Measurements from ENCODE around the gene KIFBP. TPM values are rescaled to one million over a fixed set of nuclear protein-coding genes. Genes with fewer than 3 reads are reported as not detected.
A peak's percentile ranks its signal among the peaks of the same experiment; 100 is the strongest.

The KIFBP gene
- total and polyA plus RNA-seq, 9 of the 15 experiments (the other 6 are each of a cell fraction or from before 2014, with no cell fraction given), result 5.6 to 23.2 (median 14.8) TPM

DNA sequence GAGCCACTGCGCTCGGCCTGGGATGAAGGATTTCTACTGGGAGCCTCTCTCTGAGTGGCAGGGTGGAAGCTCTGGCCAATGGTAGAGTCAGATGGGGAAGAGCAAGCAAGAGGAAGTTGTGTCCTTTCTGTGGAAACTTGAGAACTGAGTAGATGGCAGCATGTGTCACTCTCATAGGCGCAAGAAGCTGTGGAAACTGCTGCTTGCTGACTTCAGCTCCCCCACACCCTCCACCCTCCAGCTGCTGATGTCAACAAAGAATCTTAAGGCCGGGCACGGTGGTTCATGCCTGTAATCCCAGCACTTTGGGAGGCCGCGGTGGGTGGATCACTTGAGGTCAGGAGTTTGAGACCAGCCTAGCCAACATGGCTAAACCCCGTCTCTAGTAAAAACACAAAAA is 59.5 kb downstream of the KIFBP start:
- peak; percentile 74 to 79 for TF ChIP-seq FOXK2 (conservative IDR thresholded peaks at IDR 0.05 in 1 of 2, IDR thresholded peaks at IDR 0.05 in 1 of 2; ENCODE audit: low read depth in 2 of 2)
- TF ChIP-seq, protein P1, sequence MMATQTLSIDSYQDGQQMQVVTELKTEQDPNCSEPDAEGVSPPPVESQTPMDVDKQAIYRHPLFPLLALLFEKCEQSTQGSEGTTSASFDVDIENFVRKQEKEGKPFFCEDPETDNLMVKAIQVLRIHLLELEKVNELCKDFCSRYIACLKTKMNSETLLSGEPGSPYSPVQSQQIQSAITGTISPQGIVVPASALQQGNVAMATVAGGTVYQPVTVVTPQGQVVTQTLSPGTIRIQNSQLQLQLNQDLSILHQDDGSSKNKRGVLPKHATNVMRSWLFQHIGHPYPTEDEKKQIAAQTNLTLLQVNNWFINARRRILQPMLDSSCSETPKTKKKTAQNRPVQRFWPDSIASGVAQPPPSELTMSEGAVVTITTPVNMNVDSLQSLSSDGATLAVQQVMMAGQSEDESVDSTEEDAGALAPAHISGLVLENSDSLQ (IDR thresholded peaks at IDR 0.05), result peak; percentile 73
- peak; percentile 34 to 42; a peak in 2 of 4 replicates for TF ChIP-seq NRF1 (conservative IDR thresholded peaks at IDR 0.05 in 1 of 2, IDR thresholded peaks at IDR 0.05 in 1 of 2)
- TF ChIP-seq, protein P2, sequence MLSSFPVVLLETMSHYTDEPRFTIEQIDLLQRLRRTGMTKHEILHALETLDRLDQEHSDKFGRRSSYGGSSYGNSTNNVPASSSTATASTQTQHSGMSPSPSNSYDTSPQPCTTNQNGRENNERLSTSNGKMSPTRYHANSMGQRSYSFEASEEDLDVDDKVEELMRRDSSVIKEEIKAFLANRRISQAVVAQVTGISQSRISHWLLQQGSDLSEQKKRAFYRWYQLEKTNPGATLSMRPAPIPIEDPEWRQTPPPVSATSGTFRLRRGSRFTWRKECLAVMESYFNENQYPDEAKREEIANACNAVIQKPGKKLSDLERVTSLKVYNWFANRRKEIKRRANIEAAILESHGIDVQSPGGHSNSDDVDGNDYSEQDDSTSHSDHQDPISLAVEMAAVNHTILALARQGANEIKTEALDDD (IDR thresholded peaks at IDR 0.05), result no peak
- TF ChIP-seq, protein P3, sequence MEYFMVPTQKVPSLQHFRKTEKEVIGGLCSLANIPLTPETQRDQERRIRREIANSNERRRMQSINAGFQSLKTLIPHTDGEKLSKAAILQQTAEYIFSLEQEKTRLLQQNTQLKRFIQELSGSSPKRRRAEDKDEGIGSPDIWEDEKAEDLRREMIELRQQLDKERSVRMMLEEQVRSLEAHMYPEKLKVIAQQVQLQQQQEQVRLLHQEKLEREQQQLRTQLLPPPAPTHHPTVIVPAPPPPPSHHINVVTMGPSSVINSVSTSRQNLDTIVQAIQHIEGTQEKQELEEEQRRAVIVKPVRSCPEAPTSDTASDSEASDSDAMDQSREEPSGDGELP (CRISPR knock-in tag; IDR thresholded peaks at IDR 0.05; ENCODE audit: borderline replicate concordance), result peak; percentile 46; the same call in 1 of the 2 replicates
- TF ChIP-seq CREM (IDR thresholded peaks at IDR 0.05; ENCODE audit: low read depth), result peak; percentile 34; the same call in 1 of the 2 replicates
- TF ChIP-seq, protein P4, sequence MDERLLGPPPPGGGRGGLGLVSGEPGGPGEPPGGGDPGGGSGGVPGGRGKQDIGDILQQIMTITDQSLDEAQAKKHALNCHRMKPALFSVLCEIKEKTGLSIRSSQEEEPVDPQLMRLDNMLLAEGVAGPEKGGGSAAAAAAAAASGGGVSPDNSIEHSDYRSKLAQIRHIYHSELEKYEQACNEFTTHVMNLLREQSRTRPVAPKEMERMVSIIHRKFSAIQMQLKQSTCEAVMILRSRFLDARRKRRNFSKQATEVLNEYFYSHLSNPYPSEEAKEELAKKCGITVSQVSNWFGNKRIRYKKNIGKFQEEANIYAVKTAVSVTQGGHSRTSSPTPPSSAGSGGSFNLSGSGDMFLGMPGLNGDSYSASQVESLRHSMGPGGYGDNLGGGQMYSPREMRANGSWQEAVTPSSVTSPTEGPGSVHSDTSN (CRISPR knock-in tag; IDR thresholded peaks at IDR 0.05; ENCODE audit: low read depth), result no peak
- TF ChIP-seq, protein P4 (tag; conservative IDR thresholded peaks at IDR 0.05; ENCODE audit: low read depth), result 0 out of 2 replicates have a peak, but pooled peaks have one; percentile 34
- TF ChIP-seq ELF2 (CRISPR knock-in tag; IDR thresholded peaks at IDR 0.05), result 0 out of 2 replicates have a peak, but pooled peaks have one; percentile 20
- TF ChIP-seq L3MBTL2 (IDR thresholded peaks at IDR 0.05), result peak; percentile 42; the same call in 1 of the 2 replicates
- TF ChIP-seq MEIS2 (IDR thresholded peaks at IDR 0.05; ENCODE audit: partially characterized antibody), result no peak
- TF ChIP-seq PRMT5 (CRISPR knock-in tag; IDR thresholded peaks at IDR 0.05), result no peak
- TF ChIP-seq JUN (IDR thresholded peaks at IDR 0.05; ENCODE audit: borderline replicate concordance, low read depth, low read length), result no peak
- no peak for TF ChIP-seq JUN (CRISPR knock-in tag; IDR thresholded peaks at IDR 0.05; ENCODE audit: borderline replicate concordance)
- Histone ChIP-seq H2AFZ (ENCODE audit: low read depth, low read length) (peak overlapping the region; percentile 58; the same call in 1 of the 2 replicates), H3K9me3 (replicated peaks; ENCODE audit: control insufficient read depth, insufficient read depth, low read depth, low read length) (no peaks in the 10 kb centered on the region), H3K4me3 (no peak overlapping the region), H3K79me2 (ENCODE audit: control insufficient read depth, insufficient read depth, low read length) (no peaks in the 10 kb centered on the region), H3K27ac (ENCODE audit: extremely low read depth, low read depth, low read length) (no peak overlapping the region), H3K4me2 (ENCODE audit: insufficient read depth, low read length) (no peak overlapping the region), H3K27me3 (ENCODE audit: control insufficient read depth in 2 of 2, insufficient read depth in 2 of 2, low read length in 2 of 2) (no peaks in the 10 kb centered on the region), H4K20me1 (replicated peaks; ENCODE audit: control insufficient read depth, insufficient read depth, low read length) (no peaks in the 10 kb centered on the region), H3K4me1 (replicated peaks in 1 of 2; ENCODE audit: control insufficient read depth in 2 of 2, insufficient read depth in 2 of 2, low read length in 2 of 2) (peaks cover 11 to 22% of the 10 kb centered on the region in 2 experiments; a peak in 4 of 5 replicates), H3K36me3 (ENCODE audit: control insufficient read depth, insufficient read depth, low read length) (no peaks in the 10 kb centered on the region), H3K9me1 (ENCODE audit: control insufficient read depth, insufficient read depth, low read length) (no peaks in the 10 kb centered on the region), H3K9ac (ENCODE audit: insufficient read depth in 1 of 2, low read depth in 2 of 2, low read length in 2 of 2) (peak overlapping the region in 1 of 2 experiments; percentile 61; a peak in 1 of 4 replicates)
- WGBS (ENCODE audit: insufficient coverage, low coverage, missing lambda C conversion rate), result 51% methylated on average over 8 of the region's 8 CpGs
- ChIA-PET CTCF (ENCODE audit: low intra/inter-chr PET ratio) (no interaction called here), POLR2A (interaction anchor here (0.6 to 1.6 kb wide), 4 partner anchors 8 to 32 kb away, joined by 3 to 5 read pairs (median 4); no protein-coding TSS in a partner anchor)
- FAIRE-seq (no peak), DNase-seq (ENCODE audit: extremely low read depth in 1 of 4, low spot score in 3 of 4) (peak in 1 of 4 experiments; percentile 35), ATAC-seq (peak; percentile 28; the same call in 2 of the 3 replicates)
- in situ Hi-C loops (cut with MboI), result no loop called here
- intact Hi-C loops (cut with micrococcal nuclease), result no loop called here
- no TSS peak for BruUV-seq (replicated peaks)

All from K562 (cell line).